ENCODE results near the gene RSPO4. TPM values are rescaled to one million over a fixed set of nuclear protein-coding genes. Genes with fewer than 3 reads are reported as not detected.

Gene RSPO4
- total and polyA plus RNA-seq, 2 of the 8 experiments (the other 6 are each of a cell fraction or from before 2014, with no cell fraction given) = 3.4 to 6.4 TPM

GRCh38 chr20:921068-921467 lies 81.0 kb downstream of the RSPO4 start:
- no peak overlapping the region for H3K23ac ChIP-seq (ENCODE audit: insufficient read length)
- no peak overlapping the region for H4K91ac ChIP-seq (replicated peaks; ENCODE audit: insufficient read length, low read length)
- no peak overlapping the region for H3K14ac ChIP-seq (ENCODE audit: insufficient read length)
- peaks cover 0 to 11% (median 3%) of the 10 kb centered on the region in 4 experiments; a peak in 4 of 7 replicates for H3K4me1 ChIP-seq (replicated peaks in 1 of 4; ENCODE audit: control insufficient read depth in 3 of 4, insufficient read depth in 4 of 4, low read length in 3 of 4)
- H3K79me1 ChIP-seq (ENCODE audit: low read depth, low read length) = no peaks in the 10 kb centered on the region
- ChIA-PET POLR2A (ENCODE audit: partially characterized antibody) (interaction anchor here (1.1 kb wide), 1 partner anchor 32 kb away, joined by 3 read pairs; no protein-coding TSS in a partner anchor), CTCF (ENCODE audit: partially characterized antibody) (interaction anchor here (0.9 to 4.2 kb wide), 5 partner anchors 9 to 36 kb away, joined by 3 to 36 read pairs (median 9); no protein-coding TSS in a partner anchor)
- DNase-seq (ENCODE audit: low read depth in 1 of 2, low spot score in 2 of 2) (no peak), FAIRE-seq (no peak)
- H2BK20ac ChIP-seq (ENCODE audit: low read length) = no peak overlapping the region
- H3K79me2 ChIP-seq (ENCODE audit: control insufficient read depth in 1 of 2, insufficient read depth in 2 of 2, low read length in 2 of 2) = no peaks in the 10 kb centered on the region
- no peak overlapping the region for H3K9ac ChIP-seq (replicated peaks in 1 of 4; ENCODE audit: extremely low read depth in 1 of 4, low read depth in 3 of 4, low read length in 3 of 4)
- H3K4me2 ChIP-seq (ENCODE audit: insufficient read depth in 1 of 2, low read depth in 2 of 2, low read length in 2 of 2) = no peak overlapping the region
- no peak overlapping the region for H2AK5ac ChIP-seq (ENCODE audit: low read depth, low read length)
- no peak overlapping the region for H3K18ac ChIP-seq (ENCODE audit: extremely low read depth, low read length)
- H3K56ac ChIP-seq (replicated peaks; ENCODE audit: insufficient read length, low read depth, low read length) = no peak overlapping the region
- no peak overlapping the region for H2BK12ac ChIP-seq (ENCODE audit: low read depth, low read length)
- no peak overlapping the region for H3K4me3 ChIP-seq (ENCODE audit: extremely low read depth in 1 of 4, insufficient read depth in 2 of 4, low read depth in 3 of 4, low read length in 4 of 4)
- 92% methylated on average over 5 of the region's 5 CpGs; no CpG with 5 or more reads in 1 of the 2 experiments for WGBS, 2 experiments (ENCODE audit: extremely low coverage in 1 of 2, insufficient coverage in 1 of 2, insufficient read length in 1 of 2, insufficient replicate concordance in 2 of 2, low coverage in 1 of 2, low lambda C conversion rate in 2 of 2, missing lambda C conversion rate in 1 of 2)
- H2BK15ac ChIP-seq (ENCODE audit: low read length) = no peak overlapping the region
- no peaks in the 10 kb centered on the region for H3K36me3 ChIP-seq (ENCODE audit: control insufficient read depth in 2 of 4, insufficient read depth in 4 of 4, low read length in 3 of 4)
- H2AFZ ChIP-seq (ENCODE audit: low read length) = no peak overlapping the region
- H3K4ac ChIP-seq (replicated peaks; ENCODE audit: insufficient read length, low read depth, low read length) = no peak overlapping the region
- H4K5ac ChIP-seq (ENCODE audit: insufficient read length, low read depth, low read length) = no peak overlapping the region
- no peak overlapping the region for H2BK120ac ChIP-seq (replicated peaks; ENCODE audit: low read depth, low read length)
- H3K23me2 ChIP-seq (ENCODE audit: low read depth, low read length) = no peaks in the 10 kb centered on the region; the same call in 1 of the 2 replicates
- TF ChIP-seq CHD1 (IDR thresholded peaks at IDR 0.05; ENCODE audit: low read depth, low read length) (no peak), CEBPB (IDR thresholded peaks at IDR 0.05; ENCODE audit: low read depth, low read length) (no peak), RFX5 (IDR thresholded peaks at IDR 0.05; ENCODE audit: borderline replicate concordance, low read depth, low read length) (no peak), CBX5 (IDR thresholded peaks at IDR 0.05; ENCODE audit: low read depth, low read length) (no peak), KDM1A (IDR thresholded peaks at IDR 0.05; ENCODE audit: borderline replicate concordance, low read length) (no peak), SAP30 (IDR thresholded peaks at IDR 0.05; ENCODE audit: insufficient read depth, insufficient replicate concordance, low read length) (no peak), KDM5A (IDR thresholded peaks at IDR 0.05; ENCODE audit: low read length) (no peak)
- no peak overlapping the region for H4K8ac ChIP-seq (ENCODE audit: extremely low read depth, insufficient read depth, low read length)
- H3K27ac ChIP-seq (ENCODE audit: low read depth, low read length) = no peak overlapping the region
- H3K9me3 ChIP-seq (ENCODE audit: insufficient read depth in 2 of 2, low read depth in 1 of 2, low read length in 1 of 2) = no peaks in the 10 kb centered on the region
- no peak overlapping the region for H2BK5ac ChIP-seq (ENCODE audit: low read depth, low read length)
- H4K20me1 ChIP-seq (replicated peaks in 1 of 2; ENCODE audit: control insufficient read depth in 1 of 2, insufficient read depth in 2 of 2, low read length in 2 of 2) = no peaks in the 10 kb centered on the region
- H3K27me3 ChIP-seq (replicated peaks in 1 of 4; ENCODE audit: control insufficient read depth in 3 of 4, extremely low read depth in 1 of 4, insufficient read depth in 3 of 4, low read length in 3 of 4) = peaks cover 0 to 3% (median 0%) of the 10 kb centered on the region in 4 experiments; a peak in 1 of 7 replicates

Measured in H1 (cell line).